GM12892 (cell line): Measurements from ENCODE around the gene LDLRAD4.

ENCODE experiments used
- POLR2A ChIP-seq: IDR thresholded peaks from 2 replicates; pipeline ENCODE4 v1.6.1; 2011; ENCODE audit warnings: low read depth, low read length, control low read depth
- POLR2AphosphoS5 ChIP-seq: IDR thresholded peaks from 2 replicates; pipeline ENCODE4 v1.6.1; 2011; ENCODE audit warnings: low read depth, low read length, control low read depth
- TAF1 ChIP-seq: IDR thresholded peaks from 2 replicates; pipeline ENCODE4 v1.6.1; 2011; ENCODE audit warnings: low read depth, mild to moderate bottlenecking, control low read depth, low read length, borderline replicate concordance

DNA sequence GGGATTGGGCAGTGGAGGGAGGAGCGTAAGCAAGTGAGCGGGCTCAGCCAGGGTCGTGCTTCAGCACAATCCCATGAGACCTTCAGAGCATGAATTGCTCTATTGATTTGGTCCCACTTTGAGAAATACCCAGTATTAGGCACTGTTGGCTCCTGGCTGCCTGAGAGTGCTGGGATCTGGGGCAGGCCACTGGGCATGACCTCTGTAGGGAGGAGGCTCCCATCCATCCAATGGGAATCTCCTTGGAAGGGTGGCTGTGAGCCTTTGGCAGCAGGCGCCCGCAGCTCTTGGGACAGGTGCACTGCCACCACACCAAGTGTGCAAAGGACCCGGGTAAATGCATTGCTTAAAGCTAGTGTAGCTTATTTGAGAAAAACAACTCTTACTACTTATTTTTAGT lies 137.5 kb downstream of the LDLRAD4 start:
- no peak for TF ChIP-seq POLR2AphosphoS5
- TF ChIP-seq TAF1, result no peak
- TF ChIP-seq POLR2A, result no peak
